Gastroesophageal sphincter (tissue), 3 donors: ENCODE results near the gene TSPAN12.

Experiments used
- POLR2A ChIP-seq, 2 donors: fragments of 450-650 bp; IDR thresholded peaks; one replicate each; pipeline ENCODE4 v1.6.1; 2017; ENCODE audit warnings: antibody characterized with exemption in 2 of 2, mild to moderate bottlenecking in 2 of 2, moderate library complexity in 1 of 2
- TF ChIP-seq, protein P1 (sequence below), 4 experiments: fragments of 200-600 bp in 2 of 4; fragments of 450-650 bp in 2 of 4; sonication (generic) in 1 of 4; IDR thresholded peaks; one replicate each; pipeline ENCODE4 v1.5.1; 2017 to 2019; ENCODE audit warnings: antibody characterized with exemption in 4 of 4, mild to moderate bottlenecking in 2 of 4, moderate library complexity in 2 of 4

DNA sequence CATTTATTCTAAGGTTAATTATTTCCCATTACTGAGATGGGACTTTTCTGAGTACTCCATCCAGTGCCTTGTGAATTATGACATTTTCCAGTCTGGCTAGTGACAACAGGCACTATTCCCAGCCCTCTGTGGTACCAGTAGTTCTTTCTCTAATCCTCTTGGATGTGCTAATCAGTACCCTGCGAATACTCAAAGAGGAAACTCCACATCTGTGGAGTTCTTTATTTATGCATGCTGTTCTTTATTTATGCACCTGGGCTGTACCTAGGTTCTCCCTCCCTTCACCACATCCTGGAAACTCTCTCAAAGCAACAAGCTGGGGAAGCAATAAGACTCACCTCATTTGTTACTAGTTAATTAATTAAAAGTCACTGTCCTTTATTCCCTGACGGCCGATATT lies 83.5 kb downstream of the TSPAN12 start:
- TF ChIP-seq, protein P1, sequence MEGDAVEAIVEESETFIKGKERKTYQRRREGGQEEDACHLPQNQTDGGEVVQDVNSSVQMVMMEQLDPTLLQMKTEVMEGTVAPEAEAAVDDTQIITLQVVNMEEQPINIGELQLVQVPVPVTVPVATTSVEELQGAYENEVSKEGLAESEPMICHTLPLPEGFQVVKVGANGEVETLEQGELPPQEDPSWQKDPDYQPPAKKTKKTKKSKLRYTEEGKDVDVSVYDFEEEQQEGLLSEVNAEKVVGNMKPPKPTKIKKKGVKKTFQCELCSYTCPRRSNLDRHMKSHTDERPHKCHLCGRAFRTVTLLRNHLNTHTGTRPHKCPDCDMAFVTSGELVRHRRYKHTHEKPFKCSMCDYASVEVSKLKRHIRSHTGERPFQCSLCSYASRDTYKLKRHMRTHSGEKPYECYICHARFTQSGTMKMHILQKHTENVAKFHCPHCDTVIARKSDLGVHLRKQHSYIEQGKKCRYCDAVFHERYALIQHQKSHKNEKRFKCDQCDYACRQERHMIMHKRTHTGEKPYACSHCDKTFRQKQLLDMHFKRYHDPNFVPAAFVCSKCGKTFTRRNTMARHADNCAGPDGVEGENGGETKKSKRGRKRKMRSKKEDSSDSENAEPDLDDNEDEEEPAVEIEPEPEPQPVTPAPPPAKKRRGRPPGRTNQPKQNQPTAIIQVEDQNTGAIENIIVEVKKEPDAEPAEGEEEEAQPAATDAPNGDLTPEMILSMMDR (IDR thresholded peaks at IDR 0.05) = no peak
- no peak for TF ChIP-seq POLR2A (IDR thresholded peaks at IDR 0.05)
